NCI-H82 (cell line): ENCODE measurements around the gene DCST2.

Experiments used
- DNase-seq: peaks from one replicate; lab custom pipeline; 2025; lab: John Stamatoyannopoulos, UW

DCST2 gene

DNA sequence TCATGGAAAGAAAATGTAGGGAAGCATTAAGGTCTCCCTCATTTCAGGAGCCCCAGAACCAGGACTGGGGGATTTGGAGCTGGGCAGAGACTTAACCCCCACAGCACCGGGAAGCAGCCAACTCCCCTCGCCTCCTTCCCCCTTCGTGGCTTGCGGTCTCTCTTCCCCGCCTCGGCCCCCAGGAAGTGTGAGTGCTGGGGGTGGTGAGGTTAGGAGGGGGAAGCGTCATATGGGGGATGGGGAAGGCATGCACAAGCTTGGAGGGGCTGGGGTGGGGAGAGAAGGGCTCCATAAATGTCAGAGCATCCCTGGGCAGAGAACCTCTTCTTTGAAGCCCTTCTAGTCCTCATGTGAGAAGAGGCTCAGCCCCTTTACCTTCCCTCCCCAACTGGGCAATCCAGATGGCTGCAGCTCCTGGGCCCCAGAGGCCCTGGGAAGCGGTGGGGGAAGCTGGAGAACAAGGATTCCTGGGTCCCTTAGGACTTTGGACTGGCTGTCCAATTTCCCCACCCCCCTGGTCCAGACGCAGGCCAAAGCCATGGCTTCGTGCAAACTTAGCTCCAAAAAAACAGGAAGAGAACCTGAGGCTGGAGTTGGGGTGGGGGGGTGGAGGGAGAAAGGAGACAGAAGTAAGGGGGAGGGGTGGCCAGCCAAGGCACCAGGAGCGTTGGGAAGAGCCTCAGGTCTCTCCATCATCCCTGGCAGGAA lies 23.2 kb downstream of the DCST2 start:
- peak; percentile 68 for DNase-seq

DNA sequence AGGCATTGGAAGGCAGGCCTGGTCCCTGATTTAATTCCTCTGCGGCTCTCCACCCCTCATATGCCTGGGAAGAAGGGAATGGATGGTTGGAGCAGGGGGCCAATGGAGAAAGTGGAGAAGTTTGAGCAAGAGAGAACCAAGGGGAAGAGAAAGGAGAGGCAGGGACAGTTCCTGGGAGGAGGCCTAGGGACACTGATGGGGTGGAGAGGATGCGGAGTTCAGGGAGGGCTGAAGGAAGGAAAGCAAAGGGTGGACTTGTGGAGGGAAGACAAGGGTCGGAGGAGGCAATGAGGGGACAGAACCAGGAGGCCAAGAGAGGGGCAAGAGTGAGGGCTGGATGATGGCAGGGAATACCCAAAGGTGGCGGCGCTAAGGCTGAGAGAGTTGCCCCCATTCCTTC lies 23.8 kb downstream of the DCST2 start:
- no peak for DNase-seq

DNA sequence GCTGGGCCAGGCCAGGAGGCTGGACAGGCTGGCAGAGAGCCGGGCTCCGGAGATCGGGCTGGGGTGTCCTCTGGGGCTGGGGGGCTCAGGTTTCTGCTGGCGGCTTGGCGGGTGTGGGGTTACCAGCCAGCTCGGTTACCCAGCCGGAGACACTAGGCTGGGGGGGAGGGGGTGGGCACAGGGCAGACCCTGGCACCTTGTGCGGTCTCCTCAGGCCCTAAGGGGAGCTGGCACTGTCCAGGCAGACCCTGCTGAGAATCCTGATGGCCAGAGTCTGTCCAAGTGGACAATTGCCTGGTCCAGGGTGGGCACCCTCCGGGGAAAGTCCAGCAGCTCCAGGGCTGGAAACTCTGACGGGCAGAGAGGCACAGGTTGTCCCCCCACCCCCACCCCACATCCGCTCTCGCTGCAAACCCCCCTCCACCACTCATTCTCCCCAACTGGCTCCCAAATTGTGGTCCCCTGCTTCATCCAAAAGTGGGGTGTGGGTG lies 24.3 kb downstream of the DCST2 start:
- no peak for DNase-seq

DNA sequence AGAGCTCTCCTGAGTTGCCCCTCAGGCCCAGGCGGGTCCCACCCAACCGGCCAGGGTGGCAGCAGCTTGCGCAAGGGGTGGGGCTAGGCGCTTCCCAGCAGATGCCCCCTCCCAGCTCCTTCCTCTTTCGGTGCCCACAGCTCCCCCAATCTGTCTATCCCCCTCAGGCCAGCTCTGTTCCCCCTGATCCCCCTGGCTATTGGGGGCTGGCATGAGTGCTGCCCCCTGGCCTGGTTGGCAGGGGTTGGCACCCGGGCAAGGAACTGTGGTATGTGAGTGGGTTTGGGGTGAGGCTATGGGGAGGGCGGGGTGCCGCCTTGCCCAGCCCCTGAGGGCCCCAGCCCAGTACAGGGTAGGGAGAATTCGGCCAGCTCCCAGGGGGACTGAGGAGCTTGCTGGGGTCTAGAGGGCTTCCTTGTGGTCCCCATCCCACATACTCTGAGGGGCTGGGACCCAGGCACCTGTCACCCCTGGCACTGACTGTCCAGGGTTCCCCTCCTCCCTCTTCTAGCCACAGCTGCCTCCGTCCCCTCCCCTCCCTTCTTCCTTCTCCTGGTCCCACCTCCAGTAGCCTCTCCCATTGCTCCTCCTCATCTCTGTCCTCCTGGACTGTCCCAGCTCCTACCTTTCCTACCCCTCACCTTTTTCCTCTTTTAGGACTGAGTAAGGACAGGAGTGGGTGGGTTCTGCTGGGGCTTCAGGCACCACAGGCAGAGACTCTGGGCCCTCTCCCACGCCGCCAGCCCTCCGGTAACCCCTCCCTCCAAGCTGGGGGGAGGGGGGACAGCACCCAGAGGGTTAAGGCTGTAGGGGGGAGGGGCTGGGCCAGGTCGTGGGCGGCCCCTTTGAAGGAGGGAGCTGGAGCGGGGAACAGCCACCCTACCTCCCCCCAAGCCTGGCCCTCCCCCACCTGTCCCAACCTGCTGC lies 25.3 kb downstream of the DCST2 start:
- peak; percentile 52 for DNase-seq

DNA sequence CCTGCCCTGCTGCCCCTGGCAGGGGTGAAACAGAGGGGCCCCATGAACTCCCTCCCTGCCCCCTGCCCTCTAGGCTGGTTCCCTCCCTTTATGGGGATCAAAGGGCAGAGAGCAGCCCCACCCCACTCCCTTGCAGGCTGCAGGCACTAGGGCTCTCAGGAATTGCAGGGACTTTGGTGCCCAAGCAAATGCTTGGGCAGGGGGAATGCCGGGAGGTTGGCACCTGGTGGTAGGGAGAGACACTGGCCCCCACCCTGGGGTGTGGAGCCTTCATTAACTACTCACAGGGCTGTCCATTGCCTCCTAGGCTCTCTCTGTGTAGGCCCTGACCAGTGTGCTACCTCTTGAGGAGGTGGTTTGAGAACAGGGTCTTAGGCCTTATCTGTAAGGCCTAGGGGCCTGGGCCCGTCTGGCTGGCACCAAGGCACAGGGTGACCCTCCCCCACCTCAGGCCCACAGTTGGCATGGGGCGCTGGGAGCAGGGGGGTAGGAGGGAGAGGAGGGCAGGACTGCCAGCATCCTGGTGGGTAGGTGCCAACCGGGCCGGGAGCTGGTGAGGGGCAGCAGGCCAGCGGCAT lies 26.2 kb downstream of the DCST2 start:
- no peak for DNase-seq

DNA sequence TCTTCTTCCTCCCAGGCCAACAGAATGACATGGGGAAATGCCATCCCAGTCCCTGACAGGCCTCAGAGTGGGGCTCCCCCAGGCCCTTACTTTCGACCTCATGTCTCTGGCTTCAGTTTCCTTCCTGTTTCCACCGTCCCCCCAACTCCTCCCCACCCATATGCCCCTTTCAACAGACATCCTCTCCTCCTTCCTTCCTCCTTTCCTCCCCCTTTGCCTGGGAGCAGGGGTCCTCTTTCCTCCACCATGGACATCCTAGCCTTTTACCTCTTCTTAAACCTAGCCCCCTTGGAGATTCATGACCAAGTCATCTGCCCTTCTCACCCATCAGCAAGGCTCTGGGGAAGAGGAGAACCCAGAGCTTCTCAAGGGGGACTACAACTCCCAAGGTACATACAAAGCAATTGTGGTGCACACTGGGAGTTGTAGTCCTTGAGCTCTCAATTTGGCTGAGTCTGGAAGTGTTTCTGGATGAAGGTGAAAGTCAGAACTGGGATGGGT lies 26.9 kb downstream of the DCST2 start:
- DNase-seq = peak; percentile 83

DNA sequence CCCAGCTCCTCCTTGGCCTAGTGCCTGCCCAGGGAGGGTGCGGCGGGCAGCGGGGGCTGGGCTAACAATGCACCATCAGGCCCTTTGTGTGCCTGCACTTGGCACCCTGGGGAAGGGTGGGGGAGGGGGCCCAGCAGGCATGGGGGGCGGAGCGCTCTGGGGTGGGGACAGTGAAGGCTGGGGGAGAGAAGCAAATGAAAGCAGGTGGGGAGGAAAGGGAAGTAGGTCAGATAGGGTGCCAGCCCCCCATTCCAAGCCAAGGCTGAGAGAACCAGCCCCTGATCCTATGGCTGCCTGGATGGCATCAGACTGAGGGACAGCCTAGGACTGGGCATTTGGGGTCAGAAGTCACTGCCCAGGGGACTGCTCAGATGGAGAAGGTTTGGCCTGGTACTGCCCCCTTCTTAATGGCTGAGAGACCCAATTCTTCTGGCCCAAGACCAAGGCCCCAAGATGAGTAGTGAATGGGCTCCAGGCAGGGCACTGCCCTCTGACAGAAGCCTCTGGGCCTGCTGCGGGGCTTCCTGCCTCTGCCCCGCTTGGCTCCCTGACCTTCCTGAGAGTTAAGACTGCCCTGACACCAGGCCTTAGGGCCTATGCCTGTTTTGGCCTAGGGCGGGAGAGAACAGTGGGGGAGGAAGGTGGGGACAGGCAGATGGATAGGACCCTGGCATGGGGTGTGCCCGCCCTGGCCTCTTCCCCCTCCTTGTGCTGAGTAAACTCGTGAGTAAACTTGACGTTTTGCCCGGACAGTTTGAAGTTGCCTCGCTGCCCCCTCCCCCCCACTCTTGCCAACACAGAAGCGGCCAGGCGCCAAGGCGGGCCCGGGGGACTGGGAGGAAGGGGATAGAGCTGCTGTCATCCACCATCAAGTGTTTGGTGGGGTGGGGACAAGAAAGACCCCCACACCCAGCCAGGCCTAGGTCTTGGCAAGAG lies 28.2 kb downstream of the DCST2 start:
- DNase-seq = no peak

DNA sequence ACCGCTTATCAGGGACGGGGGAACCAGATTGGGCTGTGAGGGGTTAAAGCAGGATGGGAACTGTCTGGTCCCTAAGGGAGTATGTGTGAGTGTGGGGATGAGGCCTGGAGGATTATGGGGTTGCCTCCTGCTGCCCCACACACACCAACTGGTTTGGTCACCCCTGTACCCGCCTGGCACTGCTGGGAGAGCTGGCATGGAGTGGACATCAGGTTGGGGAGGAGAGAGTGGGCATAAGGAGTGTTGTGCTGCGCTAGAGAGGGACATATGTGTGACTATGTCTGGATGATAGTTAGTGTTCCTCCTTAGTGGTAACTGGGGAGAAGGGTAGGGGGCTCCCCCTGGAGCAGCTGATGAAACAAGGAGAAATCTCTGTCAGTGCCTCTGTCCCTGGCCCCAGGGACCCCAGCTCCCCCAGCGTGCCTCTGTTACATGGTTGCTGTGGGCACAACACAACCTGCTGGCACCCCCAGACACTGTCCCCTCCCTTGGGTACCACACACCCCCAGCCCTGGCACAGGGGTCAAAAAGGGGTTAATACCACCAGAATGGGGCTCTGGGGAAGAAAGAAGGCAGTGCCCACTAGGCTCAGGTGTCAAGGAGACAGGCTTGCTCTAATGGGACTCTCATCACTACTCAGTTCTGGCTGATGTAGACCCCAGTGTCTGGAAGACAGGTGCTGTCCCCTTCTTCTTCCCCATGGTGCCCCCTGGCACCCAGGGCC lies 29.1 kb downstream of the DCST2 start:
- DNase-seq = no peak

DNA sequence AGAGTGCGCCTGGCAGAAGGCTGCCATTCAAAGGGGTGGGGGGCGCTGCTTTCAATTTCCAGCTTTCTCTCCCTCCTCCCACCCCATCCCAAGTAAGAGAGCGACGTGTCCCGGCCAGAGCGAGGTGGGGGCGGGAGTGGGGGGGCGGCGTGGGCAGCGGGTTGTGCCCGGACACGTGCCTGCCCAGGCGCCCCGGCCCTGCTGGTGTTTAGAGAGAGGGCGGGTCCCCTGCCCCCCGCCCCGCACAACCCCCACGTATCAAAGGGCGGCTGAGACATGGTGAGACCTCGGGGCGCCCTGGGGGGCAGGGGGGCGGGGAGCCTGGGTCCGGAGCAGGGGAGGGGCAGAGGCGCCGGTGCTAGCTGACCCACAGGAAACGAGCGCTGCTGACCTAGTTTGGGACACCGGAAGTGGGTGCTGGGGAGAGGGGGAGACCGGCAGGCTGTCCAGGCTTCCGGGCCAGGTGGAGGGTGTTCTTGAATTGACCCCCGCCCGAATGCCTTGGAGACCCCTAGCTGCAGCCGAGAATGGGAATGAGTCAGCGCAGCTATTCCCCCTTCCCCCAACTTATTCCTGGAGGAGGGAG lies 29.7 kb downstream of the DCST2 start:
- DNase-seq = peak; percentile 71

DNA sequence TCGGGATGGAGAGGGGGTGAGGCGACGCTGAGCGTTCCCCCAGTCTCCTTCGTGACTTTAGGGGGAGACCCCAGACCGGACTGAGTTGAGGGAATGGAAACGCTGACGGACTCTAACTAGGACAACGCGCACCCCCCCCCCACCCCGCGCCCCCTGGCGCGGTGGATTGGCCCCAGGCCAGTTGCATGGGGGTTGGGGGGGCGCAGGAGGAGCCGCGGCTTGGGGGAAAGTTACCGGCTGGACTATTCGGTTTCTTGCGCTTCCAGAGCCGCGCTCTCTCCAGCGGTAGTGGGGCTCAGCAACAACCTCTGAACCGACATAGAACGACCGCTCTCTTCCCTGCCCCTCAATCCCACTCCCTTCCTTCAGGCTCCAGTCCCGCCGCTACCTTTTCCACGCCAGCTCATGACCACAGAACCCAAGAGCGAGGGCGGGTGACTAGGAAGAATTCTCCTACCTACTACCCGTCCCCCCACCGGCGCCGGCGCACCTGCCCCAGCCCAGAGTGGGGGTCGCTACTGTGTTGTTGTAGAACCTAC lies 30.3 kb downstream of the DCST2 start:
- DNase-seq = peak; percentile 76

DNA sequence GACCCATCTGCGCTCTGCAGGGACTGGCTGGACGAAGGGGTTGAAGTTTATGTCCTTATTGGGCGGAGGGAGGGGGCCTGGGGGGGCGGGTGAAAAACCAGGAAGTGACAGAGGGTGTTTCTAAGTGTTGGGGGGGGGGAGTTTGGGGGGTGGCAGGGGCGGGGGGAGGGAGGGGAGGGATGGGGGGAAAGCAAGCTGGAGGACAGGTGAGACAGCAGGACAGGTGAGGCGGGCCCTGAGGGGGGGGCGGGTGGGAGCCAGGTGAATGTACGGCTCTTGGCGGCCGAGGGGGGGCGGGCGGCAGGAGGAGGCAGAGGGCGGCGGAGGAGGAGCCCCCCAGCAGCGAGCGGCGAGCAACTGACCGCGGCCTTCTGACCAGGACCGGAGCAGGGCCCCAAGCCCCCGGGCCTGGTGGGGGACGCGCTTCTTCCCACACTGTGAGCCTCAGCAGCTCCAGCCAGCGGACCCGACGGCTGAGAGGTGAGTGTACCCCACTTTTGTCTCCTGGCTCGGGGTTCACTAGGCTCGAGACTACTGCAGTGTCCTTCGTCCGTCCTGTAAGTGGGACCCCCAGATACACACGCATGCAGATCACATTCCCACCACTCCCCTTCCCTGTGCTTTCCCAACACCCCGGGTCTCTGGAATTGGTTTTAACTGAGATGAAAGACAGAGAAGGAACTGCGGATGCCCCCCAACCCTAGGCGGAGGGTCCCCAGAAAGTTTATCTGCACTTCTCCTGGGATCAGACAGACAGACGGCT lies 30.9 kb downstream of the DCST2 start, which contains the start of gene ZBTB7B:
Gene ZBTB7B, plus strand, starts transcription at position 339 of the 763 bp plus-strand sequence. CDS start 11,859 bp downstream, outside the sequence.
- peak; percentile 68 for DNase-seq

DNA sequence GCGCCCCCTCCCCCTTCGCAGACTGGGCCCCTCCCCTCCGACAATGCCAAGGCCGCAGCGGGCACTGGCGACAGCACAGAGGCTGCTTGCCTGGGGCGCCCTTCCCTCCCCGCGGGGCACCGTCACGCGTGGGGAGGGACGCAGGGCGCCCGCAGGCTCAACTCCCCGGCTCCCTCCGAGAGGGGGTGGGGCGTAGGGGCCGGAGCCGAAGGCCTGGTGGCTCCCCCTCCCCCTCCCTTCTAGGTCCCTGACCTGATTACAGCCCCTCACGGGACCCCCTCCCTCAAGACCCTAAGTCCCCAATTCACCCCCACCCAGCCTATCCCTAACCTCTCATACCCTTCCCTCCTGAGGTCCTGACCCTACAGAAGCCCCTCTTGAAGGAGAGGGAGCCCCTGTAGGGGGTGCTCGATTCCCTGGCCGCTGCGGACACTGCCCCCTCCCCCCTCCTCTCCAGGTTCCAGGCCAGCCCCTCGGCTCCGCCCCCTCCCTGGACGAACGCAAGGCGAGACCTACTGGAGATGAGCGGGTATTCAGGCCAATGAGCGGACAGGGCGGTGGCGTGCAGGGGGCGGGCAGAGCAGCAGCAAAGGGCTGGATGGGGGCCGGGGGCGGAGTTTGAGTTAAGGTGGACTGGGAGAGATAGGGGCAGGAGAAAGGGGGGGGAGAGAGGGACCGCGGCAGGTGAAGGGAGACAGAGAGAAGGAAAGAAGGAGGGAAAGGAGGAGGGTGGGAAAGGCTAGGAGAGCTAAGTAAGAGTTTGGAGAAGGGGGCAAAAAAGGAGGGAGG lies 31.7 kb downstream of the DCST2 start:
- DNase-seq = peak; percentile 100

DNA sequence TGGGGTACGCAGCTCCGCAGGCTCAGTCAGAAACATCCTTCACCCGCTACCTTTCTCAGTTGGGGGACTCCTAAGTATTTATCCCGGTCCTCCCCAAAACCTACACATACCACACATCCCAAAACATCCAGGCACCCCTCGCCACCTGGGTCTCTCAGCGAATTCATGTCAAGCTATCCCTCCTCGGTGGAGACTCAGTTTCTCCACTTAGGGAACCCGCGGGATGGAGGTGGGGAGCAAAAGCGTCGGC lies 32.2 kb downstream of the DCST2 start:
- no peak for DNase-seq

DNA sequence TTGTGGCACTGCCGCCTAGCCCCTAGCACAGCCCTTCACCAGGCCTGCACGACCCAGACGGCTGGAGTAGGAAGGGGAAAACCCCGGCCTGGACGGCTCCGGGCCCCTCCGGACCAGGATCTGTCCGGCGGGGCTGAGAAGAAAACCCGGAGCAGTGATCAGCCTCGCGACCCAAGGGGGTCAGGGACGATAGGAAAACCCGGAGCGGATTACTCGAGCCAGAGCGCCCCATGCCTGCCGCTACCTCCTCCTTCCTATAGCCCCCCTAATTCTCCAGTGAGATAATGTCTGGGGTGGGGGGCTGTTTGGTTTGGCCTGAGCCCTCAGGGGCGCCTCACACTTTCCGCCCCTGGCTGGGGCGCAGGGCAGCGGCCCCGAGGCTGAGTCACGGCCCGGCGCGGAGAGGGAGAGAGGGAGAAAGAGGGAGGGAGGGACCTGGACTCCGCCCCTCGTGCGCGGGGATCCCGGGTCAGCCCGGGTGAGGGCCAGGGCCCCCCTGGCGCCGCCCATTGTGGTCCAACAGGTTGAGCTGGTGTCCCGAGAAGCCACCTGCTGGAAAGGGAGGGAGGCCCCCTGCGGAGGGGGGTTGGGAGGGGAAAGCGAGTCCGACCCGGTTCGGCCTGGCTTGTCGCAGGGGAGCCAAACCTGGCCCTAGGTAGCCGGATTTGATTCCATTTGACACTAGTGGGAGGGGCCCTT lies 32.7 kb downstream of the DCST2 start:
- peak; percentile 96 for DNase-seq

DNA sequence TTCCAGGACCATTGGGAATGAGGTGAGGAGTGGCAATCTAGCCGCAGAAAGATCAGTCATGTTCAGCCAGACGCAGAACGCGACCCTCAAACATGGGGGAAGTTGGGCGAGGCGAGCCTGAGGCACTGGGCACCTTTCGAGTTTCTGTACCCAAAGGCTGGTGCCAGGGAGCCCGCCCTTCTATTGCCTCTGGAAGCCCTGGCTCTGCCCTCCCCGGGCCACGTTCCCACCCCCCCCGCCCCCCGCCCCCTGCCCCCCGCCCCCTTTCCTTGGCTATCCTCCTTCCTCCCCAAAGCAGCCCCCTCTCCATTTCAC lies 33.2 kb downstream of the DCST2 start:
- DNase-seq = no peak

DNA sequence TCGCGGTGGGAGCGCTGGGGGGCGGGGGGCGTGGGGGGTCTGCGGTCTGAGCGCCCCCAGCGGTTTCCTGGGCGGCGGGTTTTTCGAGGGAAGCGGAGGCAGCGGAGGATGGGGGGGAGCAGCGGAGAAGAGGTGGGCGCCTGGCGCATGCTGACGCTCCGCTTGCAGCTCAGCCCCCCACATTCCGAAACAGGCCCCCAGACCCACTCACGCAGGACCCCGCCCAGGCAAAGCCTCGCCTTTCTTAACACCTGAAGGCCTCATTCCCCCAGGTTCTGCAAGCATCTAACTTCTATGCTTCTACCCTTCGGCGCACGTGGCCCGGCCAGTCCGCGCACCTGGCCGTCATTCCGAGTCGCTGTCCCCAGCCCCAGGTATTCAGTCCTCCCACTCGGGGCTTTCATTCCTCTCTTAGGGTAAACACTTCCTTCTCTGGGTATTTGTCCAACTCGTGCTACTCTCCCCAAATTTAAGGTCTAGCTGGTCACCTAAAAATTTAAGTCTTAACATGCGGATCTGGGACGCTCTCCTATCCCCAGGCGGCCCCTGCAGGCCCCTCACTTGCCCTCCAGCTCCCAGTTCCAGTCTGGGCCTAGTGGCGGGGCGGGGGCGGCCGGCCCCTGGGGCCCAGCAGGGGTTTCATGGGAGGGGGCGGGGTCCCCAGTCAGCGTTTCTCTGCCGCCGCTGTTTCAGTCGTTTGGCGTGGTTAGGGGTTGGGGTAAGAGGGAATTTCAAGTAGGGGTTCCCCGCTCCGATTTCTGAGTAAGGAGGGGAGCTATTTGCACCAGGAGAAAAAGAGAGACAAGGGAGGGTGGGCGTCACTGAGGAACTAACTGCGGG lies 33.8 kb downstream of the DCST2 start:
- DNase-seq = peak; percentile 76
